ENCODE results near the gene LIPJ.
A peak's percentile ranks its signal among the peaks of the same experiment; 100 is the strongest.

Gene LIPJ

DNA sequence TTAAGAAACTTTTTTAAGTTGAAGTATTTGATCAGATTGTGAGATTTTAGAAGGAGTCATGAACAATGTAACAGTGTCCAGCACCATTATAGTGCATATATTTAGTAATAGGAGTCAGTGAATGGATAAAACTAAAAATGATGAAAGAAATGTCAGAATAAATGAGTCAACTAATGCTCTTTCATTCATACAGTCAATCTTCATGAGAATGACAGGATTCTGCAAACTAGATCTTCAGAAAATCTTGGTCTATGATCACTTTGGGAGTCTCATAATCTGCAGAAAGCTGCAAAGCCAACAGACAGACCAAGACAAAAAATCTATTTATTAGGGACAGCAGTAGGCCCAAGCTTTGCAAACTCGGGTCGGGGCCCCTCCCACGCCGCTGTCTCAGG, 4.2 kb upstream of the LIPJ start:
- Histone ChIP-seq H4K20me1 (ENCODE audit: control insufficient read depth, insufficient read depth, low read depth, low read length) (no peaks in the 10 kb centered on the region), H3K27me3 (ENCODE audit: control insufficient read depth, low read length) (no peaks in the 10 kb centered on the region), H3K79me2 (ENCODE audit: control insufficient read depth, low read length) (no peaks in the 10 kb centered on the region), H3K4me2 (ENCODE audit: low read length) (peak overlapping the region; percentile 73), H3K4me3 (ENCODE audit: low read length) (peak overlapping the region; percentile 66), H3K36me3 (ENCODE audit: control insufficient read depth, low read length) (no peaks in the 10 kb centered on the region), H3K4me1 (ENCODE audit: control insufficient read depth, low read length) (peaks cover 8% of the 10 kb centered on the region), H3K9me2 (replicated peaks; ENCODE audit: control insufficient read depth, low read length) (no peaks in the 10 kb centered on the region), H3K9me3 (ENCODE audit: control insufficient read depth, insufficient read depth, low read length) (no peaks in the 10 kb centered on the region), H3K27ac (ENCODE audit: low read depth, low read length) (no peak overlapping the region), H3F3A (ENCODE audit: control insufficient read depth, insufficient read depth) (0 out of 2 replicates have a peak, but pooled peaks cover 3% of the 10 kb centered on the region)
- no peak for TF ChIP-seq EZH2phosphoT487 (IDR thresholded peaks at IDR 0.05; ENCODE audit: borderline replicate concordance, low read length)
- TF ChIP-seq, protein P1, sequence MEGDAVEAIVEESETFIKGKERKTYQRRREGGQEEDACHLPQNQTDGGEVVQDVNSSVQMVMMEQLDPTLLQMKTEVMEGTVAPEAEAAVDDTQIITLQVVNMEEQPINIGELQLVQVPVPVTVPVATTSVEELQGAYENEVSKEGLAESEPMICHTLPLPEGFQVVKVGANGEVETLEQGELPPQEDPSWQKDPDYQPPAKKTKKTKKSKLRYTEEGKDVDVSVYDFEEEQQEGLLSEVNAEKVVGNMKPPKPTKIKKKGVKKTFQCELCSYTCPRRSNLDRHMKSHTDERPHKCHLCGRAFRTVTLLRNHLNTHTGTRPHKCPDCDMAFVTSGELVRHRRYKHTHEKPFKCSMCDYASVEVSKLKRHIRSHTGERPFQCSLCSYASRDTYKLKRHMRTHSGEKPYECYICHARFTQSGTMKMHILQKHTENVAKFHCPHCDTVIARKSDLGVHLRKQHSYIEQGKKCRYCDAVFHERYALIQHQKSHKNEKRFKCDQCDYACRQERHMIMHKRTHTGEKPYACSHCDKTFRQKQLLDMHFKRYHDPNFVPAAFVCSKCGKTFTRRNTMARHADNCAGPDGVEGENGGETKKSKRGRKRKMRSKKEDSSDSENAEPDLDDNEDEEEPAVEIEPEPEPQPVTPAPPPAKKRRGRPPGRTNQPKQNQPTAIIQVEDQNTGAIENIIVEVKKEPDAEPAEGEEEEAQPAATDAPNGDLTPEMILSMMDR (IDR thresholded peaks at IDR 0.05; ENCODE audit: low read depth, low read length, poor library complexity, severe bottlenecking), result no peak

DNA sequence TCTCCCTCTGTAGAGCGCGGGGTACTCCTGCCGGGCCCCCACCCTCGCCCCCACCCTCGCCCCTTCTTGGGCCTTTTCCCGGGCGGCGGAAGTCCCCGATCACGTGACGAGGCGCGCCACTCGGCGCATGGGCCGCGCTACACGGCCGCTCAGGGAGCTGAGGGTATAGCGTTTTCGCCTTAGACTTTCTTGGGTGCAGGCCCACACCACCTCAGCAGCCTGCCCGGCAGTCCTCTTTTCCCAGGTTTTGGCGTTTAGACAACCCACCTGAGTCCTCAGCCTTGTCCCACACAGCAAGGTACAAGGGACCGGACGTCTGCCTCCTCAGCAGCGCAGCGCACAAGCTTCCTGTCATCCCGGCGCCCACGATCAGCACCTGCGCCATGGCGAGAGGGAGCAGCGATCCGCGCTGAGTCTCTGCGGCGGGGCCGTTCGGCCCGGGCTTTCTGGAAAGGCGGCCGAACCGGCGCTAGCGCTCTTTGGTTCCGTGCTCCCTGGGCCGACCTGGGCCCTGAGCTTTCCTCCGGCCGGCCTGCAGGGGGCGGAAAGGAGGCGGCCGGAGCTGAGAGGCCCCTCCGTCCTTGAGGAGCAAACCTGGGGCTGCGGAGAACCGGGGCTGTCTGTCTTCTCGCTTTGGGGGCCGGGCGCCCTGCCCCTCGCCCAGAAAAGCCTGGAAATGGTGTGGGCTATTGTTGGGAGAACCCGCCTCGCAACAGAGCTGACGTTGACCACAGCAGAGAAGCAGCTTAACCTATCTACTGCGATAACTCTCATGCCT, 3.6 kb upstream of the LIPJ start, which contains the start of gene RNLS:
Gene RNLS, minus strand, starts transcription at position 513 of the 778 bp plus-strand sequence.
- Histone ChIP-seq H3K4me3 (ENCODE audit: low read length) (peak within 1 kb of the TSS; percentile 66), H3K9me3 (ENCODE audit: control insufficient read depth, insufficient read depth, low read length) (no peaks in the 10 kb centered on the region), H3K4me2 (ENCODE audit: low read length) (peak within 1 kb of the TSS; percentile 73), H3K9me2 (replicated peaks; ENCODE audit: control insufficient read depth, low read length) (no peaks in the 10 kb centered on the region), H4K20me1 (ENCODE audit: control insufficient read depth, insufficient read depth, low read depth, low read length) (no peaks in the 10 kb centered on the region), H3F3A (ENCODE audit: control insufficient read depth, insufficient read depth) (0 out of 2 replicates have a peak, but pooled peaks cover 3% of the 10 kb centered on the region), H3K27ac (ENCODE audit: low read depth, low read length) (no peak within 1 kb of the TSS), H3K36me3 (ENCODE audit: control insufficient read depth, low read length) (no peaks in the 10 kb centered on the region), H3K27me3 (ENCODE audit: control insufficient read depth, low read length) (no peaks in the 10 kb centered on the region), H3K79me2 (ENCODE audit: control insufficient read depth, low read length) (no peaks in the 10 kb centered on the region), H3K4me1 (ENCODE audit: control insufficient read depth, low read length) (peaks cover 8% of the 10 kb centered on the region)
- TF ChIP-seq, protein P1 (IDR thresholded peaks at IDR 0.05; ENCODE audit: low read depth, low read length, poor library complexity, severe bottlenecking), result peak; percentile 82
- TF ChIP-seq EZH2phosphoT487 (IDR thresholded peaks at IDR 0.05; ENCODE audit: borderline replicate concordance, low read length), result no peak

DNA sequence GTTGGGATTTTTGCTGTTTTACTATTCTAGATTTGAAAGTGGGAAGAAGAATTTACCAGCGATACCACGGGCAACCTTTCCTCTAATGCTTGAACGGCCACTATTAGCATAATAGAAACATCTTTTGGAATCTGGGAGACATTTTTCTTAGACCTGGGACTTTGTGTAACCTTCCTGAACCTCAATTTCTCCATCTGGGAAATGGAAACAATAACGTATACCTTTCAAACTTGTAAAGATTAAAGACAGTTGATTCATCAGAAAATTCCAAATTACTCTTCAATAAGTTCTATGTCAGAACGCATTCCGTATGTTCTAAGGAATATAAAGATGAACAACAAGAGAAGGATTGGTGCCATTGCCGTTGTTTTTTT, 3.0 kb upstream of the LIPJ start:
- Histone ChIP-seq H3K4me3 (ENCODE audit: low read length) (peak overlapping the region; percentile 66), H3K27me3 (ENCODE audit: control insufficient read depth, low read length) (no peaks in the 10 kb centered on the region), H3K27ac (ENCODE audit: low read depth, low read length) (no peak overlapping the region), H3F3A (ENCODE audit: control insufficient read depth, insufficient read depth) (0 out of 2 replicates have a peak, but pooled peaks cover 3% of the 10 kb centered on the region), H3K4me1 (ENCODE audit: control insufficient read depth, low read length) (peaks cover 8% of the 10 kb centered on the region), H4K20me1 (ENCODE audit: control insufficient read depth, insufficient read depth, low read depth, low read length) (no peaks in the 10 kb centered on the region), H3K4me2 (ENCODE audit: low read length) (peak overlapping the region; percentile 73), H3K36me3 (ENCODE audit: control insufficient read depth, low read length) (no peaks in the 10 kb centered on the region), H3K79me2 (ENCODE audit: control insufficient read depth, low read length) (no peaks in the 10 kb centered on the region), H3K9me2 (replicated peaks; ENCODE audit: control insufficient read depth, low read length) (no peaks in the 10 kb centered on the region), H3K9me3 (ENCODE audit: control insufficient read depth, insufficient read depth, low read length) (no peaks in the 10 kb centered on the region)
- TF ChIP-seq EZH2phosphoT487 (IDR thresholded peaks at IDR 0.05; ENCODE audit: borderline replicate concordance, low read length), result no peak
- TF ChIP-seq, protein P1 (IDR thresholded peaks at IDR 0.05; ENCODE audit: low read depth, low read length, poor library complexity, severe bottlenecking), result no peak
